Myometrial cell (primary cell): ENCODE results near the gene METTL6. TPM values are rescaled to one million over a fixed set of nuclear protein-coding genes. Genes with fewer than 3 reads are reported as not detected.

Experiments used
- total RNA-seq: library from RNA; depleted of rRNA; stranded (reverse); fragments of >200 nt; gene quantifications from 2 replicates; pipeline ENCODE4 v1.2.3, GENCODE V29; 2015

METTL6 gene, protein sequence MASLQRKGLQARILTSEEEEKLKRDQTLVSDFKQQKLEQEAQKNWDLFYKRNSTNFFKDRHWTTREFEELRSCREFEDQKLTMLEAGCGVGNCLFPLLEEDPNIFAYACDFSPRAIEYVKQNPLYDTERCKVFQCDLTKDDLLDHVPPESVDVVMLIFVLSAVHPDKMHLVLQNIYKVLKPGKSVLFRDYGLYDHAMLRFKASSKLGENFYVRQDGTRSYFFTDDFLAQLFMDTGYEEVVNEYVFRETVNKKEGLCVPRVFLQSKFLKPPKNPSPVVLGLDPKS
- 18.6 and 26.8 TPM in 2 replicates for total RNA-seq

DNA sequence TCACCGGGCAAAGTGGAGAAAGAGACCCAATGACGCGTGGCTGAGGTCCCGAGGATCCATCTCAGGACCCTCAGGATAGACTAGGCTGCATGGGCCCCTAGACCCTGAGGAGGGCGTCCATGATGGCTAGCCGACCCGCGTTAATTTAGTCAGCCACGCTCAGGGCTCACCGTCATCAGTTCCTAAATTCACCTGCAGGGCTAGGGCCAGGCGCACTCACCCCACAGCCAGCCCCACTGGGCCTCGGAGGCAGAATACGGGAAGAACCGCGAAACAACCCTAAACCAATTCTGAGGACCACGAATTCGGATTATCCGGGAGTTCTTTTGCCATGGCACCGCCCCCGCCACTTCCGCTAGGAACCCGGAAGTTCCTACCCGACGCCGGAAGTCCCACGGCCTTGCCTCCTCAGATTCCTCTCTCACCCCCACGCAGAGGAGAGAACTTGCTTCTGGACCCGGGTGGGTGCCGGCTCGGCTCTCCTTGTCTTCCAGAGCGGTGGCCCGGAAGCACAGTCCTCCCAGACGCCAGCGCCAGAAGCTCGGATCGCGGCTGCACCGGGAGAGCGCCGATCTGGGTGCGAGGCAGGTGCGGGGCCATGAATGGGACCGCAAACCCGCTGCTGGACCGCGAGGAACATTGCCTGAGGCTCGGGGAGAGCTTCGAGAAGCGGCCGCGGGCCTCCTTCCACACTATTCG, at the start of gene METTL6, which contains the start of gene EAF1:
Gene METTL6, minus strand, starts transcription at position 363 of the 699 bp plus-strand sequence. CDS start 1,033 bp downstream, outside the sequence.
Gene EAF1, plus strand, starts transcription at position 417 of the 699 bp plus-strand sequence. Its CDS starts 182 bp downstream, at position 599.

Other genes with a start within 250 kb of the METTL6 start
- 18.3 and 20.8 TPM in 2 replicates for gene CAPN7, start 221.3 kb downstream of the METTL6 start, total RNA-seq
- 16.1 and 16.3 TPM in 2 replicates for gene SH3BP5, start 95.0 kb downstream of the METTL6 start, total RNA-seq
- gene EAF1, start 54 bp upstream of the METTL6 start, total RNA-seq, result 8.6 and 11.7 TPM in 2 replicates
- 1.1 and 9.8 TPM in 2 replicates for gene COLQ, start 94.2 kb upstream of the METTL6 start, total RNA-seq
- 18.7 and 20.7 TPM in 2 replicates for gene HACL1, start 174.0 kb upstream of the METTL6 start, total RNA-seq
- 27.8 and 28.0 TPM in 2 replicates for gene BTD, start 174.2 kb upstream of the METTL6 start, total RNA-seq